GM21381 (cell line): ENCODE results near the gene SPATA33.
"Not testable (repeated sequence)": the region's sequence is repeated elsewhere in the genome, so short reads cannot be mapped to it uniquely, and the experiment has no call there.

ENCODE experiments used
- ATAC-seq: cut with Tn5 transposase; IDR thresholded peaks from one replicate; pipeline ENCODE4 v1.9.1; 2021; ENCODE audit warnings: mild to moderate bottlenecking, moderate library complexity; ENCODE audit not compliant: unreplicated experiment

Gene SPATA33

GRCh38 chr16:89658221-89658879, 714 bp downstream of the SPATA33 start:
- ATAC-seq, result no peak

- no peak for ATAC-seq
These were observed 2.5 kb downstream of the SPATA33 start for GRCh38 chr16:89660146-89660545.

GRCh38 chr16:89661215-89661614, 3.6 kb downstream of the SPATA33 start:
- ATAC-seq, result no peak

GRCh38 chr16:89664238-89664637, 6.6 kb downstream of the SPATA33 start:
- not testable (repeated sequence) for ATAC-seq

GRCh38 chr16:89667000-89667399, 9.4 kb downstream of the SPATA33 start:
- not testable (repeated sequence) for ATAC-seq

GRCh38 chr16:89667633-89668032, 10.0 kb downstream of the SPATA33 start:
- no peak for ATAC-seq

- no peak for ATAC-seq
These were observed 11.1 kb downstream of the SPATA33 start for GRCh38 chr16:89668790-89669158.

GRCh38 chr16:89669755-89670154, 12.1 kb downstream of the SPATA33 start:
- ATAC-seq, result no peak

- ATAC-seq, result no peak
These were observed 13.1 kb downstream of the SPATA33 start for GRCh38 chr16:89670496-89671431.

- ATAC-seq, result not testable (repeated sequence)
These were observed 13.9 kb downstream of the SPATA33 start for GRCh38 chr16:89671565-89671964.

GRCh38 chr16:89672177-89672941, 14.7 kb downstream of the SPATA33 start:
- ATAC-seq, result no peak

- ATAC-seq, result no peak
These were observed 20.6 kb downstream of the SPATA33 start for GRCh38 chr16:89678258-89678657.

- ATAC-seq, result no peak
These were observed 28.3 kb downstream of the SPATA33 start for GRCh38 chr16:89685916-89686315.

GRCh38 chr16:89686520-89687091, 29.0 kb downstream of the SPATA33 start, which contains the start of gene CDK10:
Gene CDK10 (plus strand): TSS chr16:89686689. CDS start chr16:89686711, 22 bp downstream.
- peak; percentile 80 for ATAC-seq

GRCh38 chr16:89687092-89687940, 29.7 kb downstream of the SPATA33 start:
- ATAC-seq, result peak; percentile 35

- no peak for ATAC-seq
These were observed 30.8 kb downstream of the SPATA33 start for GRCh38 chr16:89688395-89688794.

GRCh38 chr16:89689142-89689541, 31.5 kb downstream of the SPATA33 start:
- ATAC-seq, result no peak

GRCh38 chr16:89689621-89690020, 32.0 kb downstream of the SPATA33 start:
- ATAC-seq, result not testable (repeated sequence)

- ATAC-seq, result no peak
These were observed 32.8 kb downstream of the SPATA33 start for GRCh38 chr16:89690392-89690901.
